HAP-1 (cell line): ENCODE data around the gene URGCP.

Source experiments
- DNase-seq, 2 experiments: peaks; one replicate each; pipeline ENCODE4 v3.0.0-alpha.2; 2016 to 2020; ENCODE audit warnings: low spot score in 2 of 2
- H3K27me3 ChIP-seq: fragments of 250-450 bp; sonication (Bioruptor Pico); 2 replicates; pipeline ENCODE4 v1.5.1; 2020; ENCODE audit warnings: low read depth, mild to moderate bottlenecking, moderate library complexity
- H3K36me3 ChIP-seq: fragments of 250-450 bp; sonication (Bioruptor Pico); replicated peaks from 2 replicates; pipeline ENCODE4 v1.5.1; 2020; ENCODE audit warnings: mild to moderate bottlenecking
- H3K4me1 ChIP-seq: fragments of 250-450 bp; sonication (Bioruptor Pico); 2 replicates; pipeline ENCODE4 v1.5.1; 2020; ENCODE audit warnings: mild to moderate bottlenecking
- H3K4me3 ChIP-seq: fragments of 250-450 bp; sonication (Bioruptor Pico); 2 replicates; pipeline ENCODE4 v1.5.1; 2020; ENCODE audit warnings: mild to moderate bottlenecking, moderate library complexity
- H3K9me3 ChIP-seq: fragments of 250-450 bp; sonication (Bioruptor Pico); 2 replicates; pipeline ENCODE4 v1.5.1; 2020; ENCODE audit warnings: mild to moderate bottlenecking, moderate library complexity
- in situ Hi-C: fragments of 300-500 bp; cut with MboI; formaldehyde crosslinking; loops from 3 replicates; pipeline ENCODE4 v1.14.3; 2020; ENCODE audit warnings: low sequenced_read_pairs, inconsistent platforms, mixed read lengths

Gene URGCP

GRCh38 chr7:43931346-43931745 is 24.9 kb upstream of the URGCP start:
- DNase-seq, result no peak
- Histone ChIP-seq H3K36me3 (no peaks in the 10 kb centered on the region), H3K9me3 (no peaks in the 10 kb centered on the region), H3K27me3 (no peaks in the 10 kb centered on the region), H3K4me1 (peaks cover 3% of the 10 kb centered on the region; the same call in 1 of the 2 replicates), H3K4me3 (no peak overlapping the region)
- in situ Hi-C loops, result no loop called here

GRCh38 chr7:43929529-43930457 is 23.4 kb upstream of the URGCP start:
- Histone ChIP-seq H3K4me1 (peaks cover 13% of the 10 kb centered on the region), H3K27me3 (no peaks in the 10 kb centered on the region; the same call in 1 of the 2 replicates), H3K9me3 (no peaks in the 10 kb centered on the region), H3K4me3 (no peak overlapping the region), H3K36me3 (no peaks in the 10 kb centered on the region)
- no peak for DNase-seq
- in situ Hi-C loops, result no loop called here

GRCh38 chr7:43927810-43928209 is 21.4 kb upstream of the URGCP start:
- Histone ChIP-seq H3K4me1 (peaks cover 13% of the 10 kb centered on the region), H3K4me3 (no peak overlapping the region), H3K36me3 (no peaks in the 10 kb centered on the region), H3K9me3 (no peaks in the 10 kb centered on the region), H3K27me3 (no peaks in the 10 kb centered on the region; the same call in 1 of the 2 replicates)
- no peak for DNase-seq
- in situ Hi-C loops, result no loop called here

GRCh38 chr7:43926798-43927123 is 20.4 kb upstream of the URGCP start:
- Histone ChIP-seq H3K4me3 (peak overlapping the region; percentile 49), H3K36me3 (no peaks in the 10 kb centered on the region), H3K4me1 (peaks cover 13% of the 10 kb centered on the region), H3K27me3 (no peaks in the 10 kb centered on the region; the same call in 1 of the 2 replicates), H3K9me3 (no peaks in the 10 kb centered on the region)
- peak in 1 of 2 experiments; percentile 27 for DNase-seq
- in situ Hi-C loops, result no loop called here

GRCh38 chr7:43925984-43926797 is 19.8 kb upstream of the URGCP start, which contains the start of gene UBE2D4:
Gene UBE2D4 (plus strand): TSS chr7:43926436. CDS start chr7:43926533, 97 bp downstream.
- peak; percentile 68 to 88 for DNase-seq
- H3K9me3 ChIP-seq, result no peaks in the 10 kb centered on the region
- in situ Hi-C loops, result no loop called here
- peak within 1 kb of the TSS; percentile 49 for H3K4me3 ChIP-seq
- peaks cover 13% of the 10 kb centered on the region for H3K4me1 ChIP-seq
- H3K27me3 ChIP-seq, result no peaks in the 10 kb centered on the region; the same call in 1 of the 2 replicates
- H3K36me3 ChIP-seq, result no peaks in the 10 kb centered on the region

GRCh38 chr7:43922726-43923125 is 16.3 kb upstream of the URGCP start:
- DNase-seq, result no peak
- no peak overlapping the region for H3K4me3 ChIP-seq
- no peaks in the 10 kb centered on the region for H3K9me3 ChIP-seq
- in situ Hi-C loops, result no loop called here
- H3K4me1 ChIP-seq, result peaks cover 13% of the 10 kb centered on the region
- no peaks in the 10 kb centered on the region; the same call in 1 of the 2 replicates for H3K27me3 ChIP-seq
- H3K36me3 ChIP-seq, result no peaks in the 10 kb centered on the region

GRCh38 chr7:43921423-43921822 is 15.0 kb upstream of the URGCP start:
- in situ Hi-C loops, result no loop called here
- Histone ChIP-seq H3K36me3 (no peaks in the 10 kb centered on the region), H3K27me3 (no peaks in the 10 kb centered on the region; the same call in 1 of the 2 replicates), H3K4me1 (peaks cover 10% of the 10 kb centered on the region), H3K4me3 (no peak overlapping the region), H3K9me3 (no peaks in the 10 kb centered on the region; the same call in 1 of the 2 replicates)
- no peak for DNase-seq

- in situ Hi-C loops, result no loop called here
- H3K27me3 ChIP-seq, result no peaks in the 10 kb centered on the region
- no peaks in the 10 kb centered on the region for H3K4me1 ChIP-seq
- peak in 1 of 2 experiments; percentile 46 for DNase-seq
- no peaks in the 10 kb centered on the region for H3K36me3 ChIP-seq
- H3K4me3 ChIP-seq, result no peak overlapping the region
- H3K9me3 ChIP-seq, result no peaks in the 10 kb centered on the region; the same call in 1 of the 2 replicates
These were observed 9.5 kb upstream of the URGCP start for GRCh38 chr7:43915907-43916306.

GRCh38 chr7:43914795-43915194 is 8.4 kb upstream of the URGCP start:
- no peaks in the 10 kb centered on the region for H3K4me1 ChIP-seq
- no peak overlapping the region for H3K4me3 ChIP-seq
- H3K36me3 ChIP-seq, result no peaks in the 10 kb centered on the region
- H3K27me3 ChIP-seq, result no peaks in the 10 kb centered on the region
- H3K9me3 ChIP-seq, result no peaks in the 10 kb centered on the region; the same call in 1 of the 2 replicates
- in situ Hi-C loops, result no loop called here
- no peak for DNase-seq

- no peaks in the 10 kb centered on the region for H3K36me3 ChIP-seq
- peaks cover 6% of the 10 kb centered on the region; the same call in 1 of the 2 replicates for H3K4me1 ChIP-seq
- peak in 1 of 2 experiments; percentile 51 for DNase-seq
- no peaks in the 10 kb centered on the region for H3K9me3 ChIP-seq
- H3K27me3 ChIP-seq, result no peaks in the 10 kb centered on the region
- H3K4me3 ChIP-seq, result peak overlapping the region; percentile 47
- in situ Hi-C loops, result no loop called here
These were observed 453 bp downstream of the URGCP start for GRCh38 chr7:43905956-43906330.

- Histone ChIP-seq H3K27me3 (no peaks in the 10 kb centered on the region), H3K4me3 (peak overlapping the region; percentile 47), H3K36me3 (no peaks in the 10 kb centered on the region), H3K9me3 (no peaks in the 10 kb centered on the region), H3K4me1 (peaks cover 6% of the 10 kb centered on the region; the same call in 1 of the 2 replicates)
- peak in 1 of 2 experiments; percentile 61 for DNase-seq
- in situ Hi-C loops, result no loop called here
These were observed 1.0 kb downstream of the URGCP start for GRCh38 chr7:43905209-43905946.

GRCh38 chr7:43904533-43905208 is 1.7 kb downstream of the URGCP start:
- in situ Hi-C loops, result no loop called here
- peak overlapping the region; percentile 47; the same call in 1 of the 2 replicates for H3K4me3 ChIP-seq
- H3K9me3 ChIP-seq, result no peaks in the 10 kb centered on the region
- DNase-seq, result no peak
- peaks cover 6% of the 10 kb centered on the region; the same call in 1 of the 2 replicates for H3K4me1 ChIP-seq
- no peaks in the 10 kb centered on the region for H3K36me3 ChIP-seq
- H3K27me3 ChIP-seq, result no peaks in the 10 kb centered on the region
